GM12874 (cell line): ENCODE results near the gene CCDC92.

Source experiments
- TF ChIP-seq, protein P1 (sequence below): IDR thresholded peaks from 2 replicates; pipeline ENCODE4 v1.5.1; 2011; ENCODE audit warnings: low read depth, mild to moderate bottlenecking, control low read depth, low read length, moderate library complexity; ENCODE audit not compliant: insufficient read depth

The CCDC92 gene

GRCh38 chr12:123983822-123984485, 11.3 kb upstream of the CCDC92 start:
- TF ChIP-seq, protein P1, sequence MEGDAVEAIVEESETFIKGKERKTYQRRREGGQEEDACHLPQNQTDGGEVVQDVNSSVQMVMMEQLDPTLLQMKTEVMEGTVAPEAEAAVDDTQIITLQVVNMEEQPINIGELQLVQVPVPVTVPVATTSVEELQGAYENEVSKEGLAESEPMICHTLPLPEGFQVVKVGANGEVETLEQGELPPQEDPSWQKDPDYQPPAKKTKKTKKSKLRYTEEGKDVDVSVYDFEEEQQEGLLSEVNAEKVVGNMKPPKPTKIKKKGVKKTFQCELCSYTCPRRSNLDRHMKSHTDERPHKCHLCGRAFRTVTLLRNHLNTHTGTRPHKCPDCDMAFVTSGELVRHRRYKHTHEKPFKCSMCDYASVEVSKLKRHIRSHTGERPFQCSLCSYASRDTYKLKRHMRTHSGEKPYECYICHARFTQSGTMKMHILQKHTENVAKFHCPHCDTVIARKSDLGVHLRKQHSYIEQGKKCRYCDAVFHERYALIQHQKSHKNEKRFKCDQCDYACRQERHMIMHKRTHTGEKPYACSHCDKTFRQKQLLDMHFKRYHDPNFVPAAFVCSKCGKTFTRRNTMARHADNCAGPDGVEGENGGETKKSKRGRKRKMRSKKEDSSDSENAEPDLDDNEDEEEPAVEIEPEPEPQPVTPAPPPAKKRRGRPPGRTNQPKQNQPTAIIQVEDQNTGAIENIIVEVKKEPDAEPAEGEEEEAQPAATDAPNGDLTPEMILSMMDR = peak; percentile 58

DNA sequence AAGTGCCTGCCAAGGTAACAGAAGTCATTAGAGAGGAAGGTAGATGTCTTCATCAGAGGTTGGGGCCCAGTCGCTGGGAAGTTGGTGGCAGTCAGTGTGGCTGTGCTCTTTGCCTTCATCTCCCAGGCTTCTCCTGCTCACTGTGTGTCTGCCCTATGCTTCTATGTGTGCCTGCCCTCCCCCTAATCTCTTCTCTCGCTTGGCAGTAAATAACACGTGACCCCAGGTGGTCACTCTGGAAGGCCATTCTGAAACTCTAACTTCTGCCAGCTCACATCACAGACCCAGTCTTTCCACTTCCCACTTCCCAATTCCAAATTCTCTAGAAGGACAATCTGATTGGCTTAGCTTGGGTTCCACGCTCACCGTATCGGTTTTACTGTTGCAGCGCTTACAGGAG, 9.6 kb upstream of the CCDC92 start:
- TF ChIP-seq, protein P1 = no peak

- TF ChIP-seq, protein P1 = no peak
Measured at GRCh38 chr12:123979566-123979965, 6.9 kb upstream of the CCDC92 start.

GRCh38 chr12:123976227-123976826, 3.7 kb upstream of the CCDC92 start:
- TF ChIP-seq, protein P1 = no peak

GRCh38 chr12:123973552-123974341, 1.1 kb upstream of the CCDC92 start:
- TF ChIP-seq, protein P1 = no peak

DNA sequence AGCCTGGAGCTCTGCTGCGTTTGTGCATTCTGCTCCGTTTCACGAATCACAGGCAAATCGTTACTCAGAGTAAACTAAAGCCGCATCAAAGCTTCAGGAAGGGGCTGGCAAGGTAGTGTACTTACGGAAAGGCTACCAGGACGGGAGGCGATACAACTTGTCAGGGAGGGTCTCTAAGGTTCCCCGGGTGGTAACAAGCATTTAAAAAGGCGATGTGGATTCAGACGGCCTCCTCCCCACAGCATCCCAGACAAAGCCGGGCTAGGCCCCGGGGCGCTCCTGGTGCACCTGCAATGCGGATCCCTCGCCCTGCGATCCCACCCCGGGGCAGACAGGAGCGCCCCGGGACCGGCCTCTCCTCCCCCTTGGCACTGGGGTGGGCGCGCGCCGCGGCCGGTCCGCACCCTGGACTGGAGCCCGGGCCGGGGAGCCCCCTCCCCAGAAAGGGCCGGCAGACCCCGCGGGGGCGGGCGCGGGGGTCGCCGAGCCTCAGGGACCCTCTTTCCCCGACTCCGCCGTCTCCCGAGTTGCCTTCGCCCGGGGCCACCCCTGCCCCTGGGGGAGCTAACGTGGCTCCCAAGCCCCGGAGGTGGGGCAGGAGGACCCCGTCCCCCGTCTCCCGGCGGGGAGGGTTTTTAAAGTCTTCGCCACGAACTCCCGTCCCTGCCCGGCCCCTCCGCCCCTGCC, 718 bp downstream of the CCDC92 start:
- TF ChIP-seq, protein P1 = no peak

DNA sequence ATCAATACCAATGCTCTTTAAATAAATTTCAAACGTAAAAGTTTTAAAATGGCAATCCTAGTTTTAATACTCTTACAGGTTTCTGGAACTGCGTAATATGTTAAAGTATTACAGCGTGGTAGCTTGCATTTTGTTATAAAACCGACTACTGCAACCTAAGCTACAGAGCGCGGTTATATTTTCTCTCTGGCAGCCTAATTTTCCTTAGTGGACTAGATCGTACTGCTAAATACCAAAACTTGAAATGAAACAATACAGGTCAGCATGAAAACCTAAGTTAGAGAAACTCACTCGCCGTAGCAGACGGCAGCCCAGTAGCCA, 1.2 kb downstream of the CCDC92 start:
- TF ChIP-seq, protein P1 = no peak
